Loucy (cell line): Measurements from ENCODE around the gene MLF2.

ENCODE experiments used
- H2AFZ ChIP-seq: fragments of 200-600 bp; sonication (generic); 2 replicates; pipeline ENCODE4 v1.6.0; 2016; ENCODE audit warnings: antibody characterized with exemption, mild to moderate bottlenecking, low read length, moderate library complexity
- H3F3A ChIP-seq: fragments of 200-600 bp; 2 replicates; pipeline ENCODE4 v1.6.0; 2016; ENCODE audit warnings: antibody characterized with exemption, low read depth, mild to moderate bottlenecking
- H3K27me3 ChIP-seq: fragments of 200-600 bp; sonication (generic); 2 replicates; pipeline ENCODE4 v1.6.1; 2014; ENCODE audit warnings: low read length, mild to moderate bottlenecking; ENCODE audit not compliant: insufficient read depth, poor library complexity, severe bottlenecking
- H3K36me3 ChIP-seq: fragments of 200-600 bp; sonication (generic); 2 replicates; pipeline ENCODE4 v1.6.1; 2016; ENCODE audit warnings: low read length; ENCODE audit not compliant: insufficient read depth
- H3K4me1 ChIP-seq: fragments of 200-600 bp; sonication (generic); 2 replicates; pipeline ENCODE4 v1.5.1; 2014; ENCODE audit warnings: low read length, mild to moderate bottlenecking; ENCODE audit not compliant: insufficient read depth, poor library complexity, severe bottlenecking
- H3K4me2 ChIP-seq: fragments of 200-600 bp; sonication (generic); 2 replicates; pipeline ENCODE4 v1.6.0; 2014; ENCODE audit warnings: antibody characterized with exemption, low read length, low read depth, mild to moderate bottlenecking; ENCODE audit not compliant: poor library complexity, severe bottlenecking
- H3K4me3 ChIP-seq: fragments of 200-600 bp; sonication (generic); 2 replicates; pipeline ENCODE4 v1.5.1; 2014; ENCODE audit warnings: low read length, mild to moderate bottlenecking, mixed read lengths; ENCODE audit not compliant: poor library complexity, severe bottlenecking
- H3K79me2 ChIP-seq: fragments of 200-600 bp; sonication (generic); 2 replicates; pipeline ENCODE4 v1.6.1; 2014; ENCODE audit warnings: low read length; ENCODE audit not compliant: insufficient read depth
- H3K9ac ChIP-seq: fragments of 200-600 bp; sonication (generic); 2 replicates; pipeline ENCODE4 v1.6.0; 2014; ENCODE audit warnings: mild to moderate bottlenecking, low read depth, low read length, moderate library complexity; ENCODE audit not compliant: poor library complexity, severe bottlenecking
- H3K9me2 ChIP-seq: fragments of 200-600 bp; sonication (generic); replicated peaks from 2 replicates; pipeline ENCODE4 v1.6.1; 2016; ENCODE audit warnings: low read depth, low read length, mixed read lengths
- H3K9me3 ChIP-seq: fragments of 200-600 bp; sonication (generic); 2 replicates; pipeline ENCODE4 v1.6.1; 2014; ENCODE audit warnings: mild to moderate bottlenecking, antibody characterized with exemption, low read length, low read depth; ENCODE audit not compliant: insufficient read depth
- H4K20me1 ChIP-seq: fragments of 200-600 bp; sonication (generic); 2 replicates; pipeline ENCODE4 v1.6.0; 2014; ENCODE audit warnings: antibody characterized with exemption, low read length, mild to moderate bottlenecking; ENCODE audit not compliant: insufficient read depth, poor library complexity, severe bottlenecking
- CTCF ChIP-seq: fragments of 200-600 bp; sonication (generic); conservative IDR thresholded peaks from 2 replicates; pipeline ENCODE4 v1.5.1; 2014; ENCODE audit warnings: mild to moderate bottlenecking, antibody characterized with exemption, low read length
- EZH2phosphoT487 ChIP-seq: fragments of 200-600 bp; IDR thresholded peaks from 2 replicates; pipeline ENCODE4 v1.6.1; 2018; ENCODE audit warnings: antibody characterized with exemption, mild to moderate bottlenecking, moderate library complexity, borderline replicate concordance

The MLF2 gene

DNA sequence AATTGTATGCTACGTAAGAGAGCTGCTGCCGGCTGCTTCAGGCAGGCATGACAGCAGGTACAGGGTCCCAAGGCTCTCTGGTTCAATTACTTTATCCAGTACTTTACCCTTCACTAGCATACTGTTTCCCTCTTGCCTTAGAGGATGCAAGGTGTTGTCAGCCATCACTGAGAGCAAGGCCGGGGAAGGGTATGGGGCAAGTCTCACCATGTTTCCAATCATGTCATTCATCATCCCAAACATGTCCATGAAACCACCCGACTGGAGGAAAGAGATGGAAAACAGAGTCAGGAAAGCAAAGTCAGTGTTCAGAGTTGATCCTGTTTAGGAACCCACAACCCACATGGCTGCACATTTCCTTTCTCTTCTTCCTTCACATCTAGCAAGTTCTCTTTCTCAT, 2.4 kb downstream of the MLF2 start:
- Histone ChIP-seq H3K9ac (peak overlapping the region; percentile 97), H3K4me2 (peak overlapping the region; percentile 98), H2AFZ (no peak overlapping the region), H3K4me1 (peaks cover 32% of the 10 kb centered on the region), H3K4me3 (no peak overlapping the region), H3K9me3 (no peaks in the 10 kb centered on the region), H3K79me2 (peaks cover 30% of the 10 kb centered on the region), H3K27me3 (peaks cover 3% of the 10 kb centered on the region), H4K20me1 (peaks cover 13% of the 10 kb centered on the region), H3K36me3 (peaks cover 31% of the 10 kb centered on the region; the same call in 1 of the 2 replicates), H3K9me2 (no peaks in the 10 kb centered on the region), H3F3A (no peaks in the 10 kb centered on the region)
- TF ChIP-seq CTCF (no peak), EZH2phosphoT487 (no peak)

GRCh38 chr12:6748761-6749160, 4.2 kb downstream of the MLF2 start:
- H3K4me2 ChIP-seq: no peak overlapping the region
- no peak overlapping the region for H2AFZ ChIP-seq
- peaks cover 30% of the 10 kb centered on the region for H3K79me2 ChIP-seq
- no peaks in the 10 kb centered on the region for H3K9me2 ChIP-seq
- H3K27me3 ChIP-seq: peaks cover 3% of the 10 kb centered on the region
- TF ChIP-seq CTCF (no peak), EZH2phosphoT487 (no peak)
- no peak overlapping the region for H3K4me3 ChIP-seq
- peaks cover 31% of the 10 kb centered on the region; the same call in 1 of the 2 replicates for H3K36me3 ChIP-seq
- no peak overlapping the region for H3K9ac ChIP-seq
- H3K4me1 ChIP-seq: peaks cover 36% of the 10 kb centered on the region
- peaks cover 13% of the 10 kb centered on the region for H4K20me1 ChIP-seq
- no peaks in the 10 kb centered on the region for H3K9me3 ChIP-seq
- H3F3A ChIP-seq: no peaks in the 10 kb centered on the region

DNA sequence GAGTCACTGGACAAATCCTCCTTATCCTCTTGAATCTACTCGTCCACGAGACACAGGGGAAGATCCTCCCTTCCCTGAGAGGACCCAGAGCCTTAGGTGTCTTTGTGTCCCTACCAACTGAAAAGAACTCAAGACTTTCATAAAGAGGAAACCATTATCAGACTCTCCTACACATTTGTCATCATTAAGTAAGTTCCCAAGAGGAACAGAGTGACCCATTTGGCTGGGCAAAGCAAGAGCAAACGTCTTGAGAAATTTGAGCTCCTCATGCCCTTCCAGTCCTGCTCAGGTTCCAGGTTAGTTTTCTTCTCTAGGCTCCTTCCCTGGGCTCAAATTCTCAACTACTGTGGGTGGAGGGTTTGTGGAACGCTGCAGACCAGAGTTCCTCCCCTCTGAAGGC, 5.7 kb downstream of the MLF2 start:
- H3K9ac ChIP-seq: no peak overlapping the region
- peaks cover 7% of the 10 kb centered on the region for H4K20me1 ChIP-seq
- H3K9me2 ChIP-seq: no peaks in the 10 kb centered on the region
- H3K36me3 ChIP-seq: peaks cover 31% of the 10 kb centered on the region; the same call in 1 of the 2 replicates
- H3K4me1 ChIP-seq: peaks cover 32% of the 10 kb centered on the region
- H3K9me3 ChIP-seq: no peaks in the 10 kb centered on the region
- no peaks in the 10 kb centered on the region for H3K27me3 ChIP-seq
- no peak for TF ChIP-seq EZH2phosphoT487
- no peak for TF ChIP-seq CTCF
- no peak overlapping the region for H3K4me2 ChIP-seq
- no peak overlapping the region for H3K4me3 ChIP-seq
- no peak overlapping the region for H2AFZ ChIP-seq
- H3K79me2 ChIP-seq: peaks cover 23% of the 10 kb centered on the region
- no peaks in the 10 kb centered on the region for H3F3A ChIP-seq
